HG03097 (cell line): ENCODE data around the gene CRKL.

Experiments used
- ATAC-seq: cut with Tn5 transposase; IDR thresholded peaks from one replicate; pipeline ENCODE4 v1.9.1; 2021; ENCODE audit not compliant: unreplicated experiment, low FRiP score

Gene CRKL

GRCh38 chr22:20993304-20994127 is 76.3 kb downstream of the CRKL start:
- ATAC-seq, result no peak

DNA sequence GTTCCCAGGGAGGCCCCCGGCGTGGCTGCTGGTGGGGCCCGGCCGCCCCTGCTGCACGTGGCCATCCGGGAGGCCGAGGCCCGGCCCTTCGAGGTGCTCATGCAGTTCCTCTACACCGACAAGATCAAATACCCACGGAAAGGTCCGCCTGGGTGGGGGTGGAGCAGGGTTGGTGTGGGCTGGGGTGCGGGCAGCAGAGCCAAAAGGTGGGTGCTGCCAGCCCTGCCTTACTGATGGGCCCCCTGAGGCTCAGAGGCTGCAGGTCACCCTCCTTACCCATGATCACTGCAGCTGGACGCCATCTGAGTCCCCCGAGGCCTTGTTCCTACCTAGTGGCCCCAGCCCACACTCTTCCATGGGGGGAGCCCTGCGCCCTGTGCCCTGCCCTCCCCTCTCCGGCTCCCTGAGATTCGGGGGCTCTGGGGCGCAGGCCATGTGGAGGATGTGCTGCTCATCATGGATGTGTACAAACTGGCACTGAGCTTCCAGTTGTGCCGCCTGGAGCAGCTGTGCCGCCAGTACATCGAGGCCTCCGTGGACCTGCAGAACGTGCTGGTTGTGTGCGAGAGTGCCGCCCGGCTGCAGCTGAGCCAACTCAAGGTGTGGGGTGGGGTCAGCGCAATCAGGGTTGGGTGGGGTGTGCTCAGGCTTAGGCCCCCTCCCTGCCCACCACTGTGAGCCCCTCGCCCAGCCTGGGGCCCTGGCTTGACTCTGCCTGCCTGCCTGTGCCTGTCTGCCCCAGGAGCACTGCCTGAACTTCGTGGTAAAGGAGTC is 77.1 kb downstream of the CRKL start:
- ATAC-seq, result no peak

DNA sequence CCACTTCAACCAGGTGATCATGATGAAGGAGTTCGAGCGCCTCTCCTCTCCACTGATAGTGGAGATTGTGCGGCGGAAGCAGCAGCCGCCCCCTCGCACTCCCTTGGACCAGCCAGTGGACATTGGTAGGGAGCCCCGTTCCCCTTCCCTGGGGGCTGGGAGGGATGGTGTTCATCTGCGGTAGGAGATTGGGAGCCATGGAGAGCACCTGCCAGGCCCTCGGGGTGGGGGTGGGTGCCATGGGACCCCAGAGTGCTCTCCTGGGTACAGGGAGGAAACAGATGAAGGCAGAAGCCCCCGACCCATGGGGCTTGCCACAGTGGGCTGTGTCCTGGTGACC is 77.7 kb downstream of the CRKL start:
- ATAC-seq, result no peak

DNA sequence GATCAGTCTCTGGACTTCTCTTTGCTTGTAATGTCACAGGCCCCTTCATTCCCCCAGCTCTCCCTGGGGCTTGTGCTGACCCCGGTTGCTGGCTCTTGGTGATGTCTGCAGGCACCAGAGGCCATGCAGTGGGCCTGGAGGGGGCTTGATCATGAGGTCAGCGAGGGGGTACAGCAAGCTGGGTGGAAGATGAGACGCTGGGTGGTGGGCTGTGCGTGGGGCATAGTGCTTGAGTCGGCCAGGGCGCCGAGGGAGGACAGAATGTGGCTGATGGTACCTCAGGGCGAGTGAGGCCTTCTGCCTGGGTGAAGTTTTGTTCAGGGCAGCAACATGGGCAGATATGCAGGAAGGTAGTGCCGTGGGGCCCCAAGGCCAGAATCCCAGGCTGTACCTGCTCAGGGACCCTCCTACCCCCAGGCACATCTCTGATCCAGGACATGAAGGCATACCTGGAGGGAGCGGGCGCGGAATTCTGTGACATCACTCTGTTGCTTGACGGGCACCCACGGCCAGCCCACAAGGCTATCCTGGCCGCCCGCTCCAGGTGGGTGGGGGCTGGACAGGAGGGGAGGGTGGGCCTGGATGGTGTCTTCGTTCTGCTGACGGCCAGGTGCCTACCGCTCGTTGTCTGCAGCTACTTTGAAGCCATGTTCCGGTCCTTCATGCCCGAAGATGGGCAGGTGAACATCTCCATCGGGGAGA is 78.3 kb downstream of the CRKL start:
- no peak for ATAC-seq

- ATAC-seq, result no peak
These were observed 78.8 kb downstream of the CRKL start for GRCh38 chr22:20996031-20996410.

DNA sequence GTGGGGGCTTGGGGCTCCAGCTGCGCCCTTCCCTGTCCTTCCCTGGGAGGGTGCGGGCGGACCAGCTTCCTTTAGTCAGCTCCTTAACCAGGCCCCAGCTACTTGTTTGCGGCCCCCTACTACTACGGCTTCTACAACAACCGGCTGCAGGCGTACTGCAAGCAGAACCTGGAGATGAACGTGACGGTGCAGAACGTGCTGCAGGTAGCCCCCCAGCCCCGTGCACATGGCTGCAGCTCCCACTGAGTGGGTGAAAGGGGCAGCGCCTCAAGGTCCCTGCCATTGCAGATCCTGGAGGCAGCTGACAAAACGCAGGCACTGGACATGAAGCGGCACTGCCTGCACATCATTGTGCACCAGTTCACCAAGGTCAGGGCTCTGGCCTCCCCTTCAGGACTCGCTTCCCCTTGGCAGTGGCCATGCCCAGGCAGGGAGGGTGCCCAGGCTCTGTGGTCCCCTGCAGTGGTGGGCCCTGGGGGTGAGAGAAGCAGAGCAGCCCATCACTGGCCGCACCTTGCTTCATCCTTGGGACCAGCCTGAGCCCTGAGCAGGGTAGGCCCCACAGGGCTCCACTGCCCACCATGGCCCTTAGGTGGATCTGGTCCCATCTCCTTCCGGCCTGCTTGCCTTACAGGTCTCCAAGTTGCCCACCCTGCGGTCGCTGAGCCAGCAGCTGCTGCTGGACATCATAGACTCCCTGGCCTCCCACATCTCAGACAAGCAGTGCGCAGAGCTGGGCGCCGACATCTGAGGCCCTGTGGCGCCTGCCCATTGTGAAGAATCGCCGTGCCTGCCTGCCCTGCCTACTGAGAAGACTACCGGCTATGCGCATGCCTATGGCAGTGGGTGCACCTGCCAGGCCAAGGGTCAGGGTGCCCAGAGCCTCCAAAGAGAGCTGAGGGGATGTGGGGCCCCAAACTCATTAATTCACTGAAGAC is 79.7 kb downstream of the CRKL start:
- no peak for ATAC-seq

DNA sequence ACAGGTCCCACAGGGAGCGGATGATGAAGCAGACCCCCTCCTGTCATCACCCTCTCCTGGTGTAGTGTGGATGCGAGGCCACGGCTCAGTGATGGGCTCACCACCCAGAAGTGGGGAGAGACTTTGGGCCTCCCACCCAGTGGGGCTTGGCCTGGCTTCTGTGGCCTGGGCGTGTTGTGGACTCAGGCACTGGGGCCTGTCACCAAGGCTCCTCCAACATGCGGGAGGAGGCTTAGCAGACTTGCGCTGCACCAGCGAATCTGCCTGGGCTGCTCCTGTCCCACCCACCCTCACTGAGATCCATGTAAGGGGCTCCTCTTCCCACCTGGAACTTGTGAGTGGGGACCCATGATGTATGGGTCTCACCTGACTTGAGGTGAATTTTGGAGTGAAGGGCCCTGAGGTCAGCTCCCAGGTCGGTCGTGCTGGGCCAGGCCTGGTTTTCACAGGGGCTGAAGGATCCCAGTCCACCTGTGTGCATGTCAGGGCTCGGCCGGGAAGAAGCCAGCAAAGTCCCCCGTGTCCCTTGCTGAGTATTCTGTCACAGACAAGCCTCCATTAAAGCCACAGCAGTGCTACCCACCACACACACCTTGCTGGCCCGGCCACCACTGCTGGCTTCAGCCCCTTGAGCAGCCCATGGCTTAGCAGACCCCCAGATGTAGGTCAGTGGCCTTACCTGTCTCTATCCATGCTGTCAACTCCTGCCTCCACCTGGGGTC is 80.5 kb downstream of the CRKL start:
- no peak for ATAC-seq

GRCh38 chr22:20998411-20999336 is 81.5 kb downstream of the CRKL start:
- no peak for ATAC-seq

- ATAC-seq, result no peak
These were observed 82.4 kb downstream of the CRKL start for GRCh38 chr22:20999350-21000206.

DNA sequence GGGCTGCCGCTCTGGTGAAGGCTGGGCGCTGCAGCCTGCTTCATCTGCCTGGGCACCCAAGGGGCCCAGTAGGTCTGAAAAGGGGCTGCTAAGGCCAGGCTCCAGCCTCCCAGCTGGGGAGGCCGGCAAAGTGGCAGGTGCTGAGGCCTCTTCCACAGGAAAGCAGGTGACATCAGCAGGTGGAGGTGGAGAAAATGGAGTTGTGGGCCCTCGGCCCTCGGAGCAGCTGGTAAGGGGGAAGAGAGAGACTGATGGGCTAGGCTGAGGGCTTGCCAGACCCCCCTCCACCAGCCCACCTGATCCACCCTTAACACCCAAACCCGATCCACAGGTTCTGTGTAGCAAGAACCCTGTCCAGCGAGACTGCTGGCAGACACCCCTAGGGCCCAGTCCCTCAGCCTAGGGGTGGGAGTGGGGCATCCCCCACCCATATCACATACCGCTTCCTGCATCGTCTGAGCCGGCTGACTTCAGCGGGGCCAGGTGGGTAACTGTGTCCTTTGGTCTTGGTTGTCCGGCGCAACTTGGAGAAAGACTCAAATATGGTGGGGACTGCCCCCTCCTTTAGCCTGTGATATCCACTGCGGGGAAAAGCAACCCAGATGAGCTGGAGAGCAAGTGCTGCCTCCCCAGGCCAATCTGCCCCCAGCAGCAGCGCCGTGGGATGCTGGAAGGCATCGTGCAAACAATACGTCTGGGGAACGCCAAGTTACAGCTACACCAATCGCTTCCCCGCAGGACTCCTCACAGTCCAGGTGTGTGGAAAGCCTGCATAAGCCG is 83.2 kb downstream of the CRKL start:
- no peak for ATAC-seq

DNA sequence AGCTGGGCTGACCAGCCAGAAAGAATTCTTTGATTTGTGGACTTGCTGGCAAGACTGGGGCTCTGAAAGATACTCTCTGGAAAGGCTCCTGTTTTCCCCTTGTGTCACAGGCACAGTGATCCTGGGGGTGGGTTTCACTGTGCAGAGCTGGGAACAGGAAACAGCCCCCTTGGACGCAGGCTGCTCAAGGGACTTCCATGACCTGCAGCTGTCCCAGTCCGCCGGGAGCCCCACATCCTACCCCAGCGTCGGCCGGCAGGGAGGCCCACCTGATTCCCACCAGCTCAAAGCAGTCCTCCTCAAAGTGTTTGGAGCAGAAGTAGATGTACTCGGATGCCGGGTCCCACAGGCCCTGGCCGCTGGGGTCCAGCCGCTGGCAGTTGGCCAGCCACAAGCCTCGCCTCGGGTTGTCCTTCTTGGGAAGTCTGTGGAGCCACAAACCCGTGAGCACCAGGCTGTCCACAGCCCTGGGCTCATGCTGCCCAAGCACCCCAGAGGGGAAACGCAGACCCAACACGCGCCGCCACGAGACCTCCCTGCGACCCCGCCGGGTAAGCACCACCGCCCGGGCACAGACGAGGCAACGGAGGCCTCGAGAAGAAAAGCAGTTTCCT is 83.9 kb downstream of the CRKL start:
- peak; percentile 8 for ATAC-seq

DNA sequence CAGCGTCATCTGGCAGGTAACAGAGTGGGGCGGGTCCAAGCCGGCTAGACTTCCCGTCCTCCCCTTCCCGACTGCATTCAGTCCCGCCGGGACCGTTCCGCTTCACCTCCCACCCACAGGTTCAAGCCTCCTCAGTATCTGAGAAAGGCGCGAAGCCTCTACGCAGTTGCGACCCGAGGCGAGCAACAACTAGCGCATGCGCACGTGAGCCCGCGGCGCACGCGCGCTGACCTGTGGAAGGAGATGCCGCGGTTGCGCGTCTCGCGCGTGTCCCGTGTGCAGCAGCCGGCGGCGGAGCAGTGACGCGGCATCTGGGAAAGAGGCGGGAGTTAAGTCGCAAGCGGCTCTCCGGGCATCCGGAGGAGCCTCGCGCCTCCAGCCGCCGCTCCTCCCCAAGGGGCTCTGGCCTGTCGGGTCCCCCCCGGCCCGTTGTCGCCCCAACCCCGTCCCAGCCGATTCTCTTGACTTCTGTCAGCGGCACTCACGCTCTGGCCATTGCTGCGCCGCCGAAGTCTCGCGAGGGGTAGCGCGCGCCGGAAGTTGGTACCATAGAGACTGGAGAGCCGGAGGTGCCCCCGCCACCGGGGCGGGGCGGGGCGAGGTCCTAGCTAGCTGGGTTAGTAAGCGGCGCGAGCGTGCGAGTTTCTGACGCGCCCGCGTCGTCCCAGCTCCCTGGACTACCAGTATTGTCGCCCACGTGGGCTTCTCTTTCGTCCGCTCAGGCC is 84.6 kb downstream of the CRKL start, which contains the start of gene THAP7:
TSS of gene THAP7 (minus strand) at position 518 of the 725 bp plus-strand sequence. CDS start at position 311, 207 bp downstream.
- peak; percentile 79 for ATAC-seq
